B cell (primary cell): ENCODE measurements around the gene CLCN5. TPM values are rescaled to one million over a fixed set of nuclear protein-coding genes. Genes with fewer than 3 reads are reported as not detected.

Experiments
- ATAC-seq: fragments of 200-7000 bp; cut with Tn5 transposase; one replicate; pipeline ENCODE4 v1.10.0; 2021; ENCODE audit warnings: low read depth, mild to moderate bottlenecking, moderate number of reproducible peaks, moderate library complexity
- CTCF ChIA-PET: fragments of 350-600 bp; sonication (Branson Sonifier 250); formaldehyde crosslinking; loops from one replicate; lab custom pipeline; 2021; ENCODE audit warnings: antibody characterized with exemption, inconsistent platforms; lab: Charles Lee
- POLR2A ChIA-PET: fragments of 350-600 bp; sonication (Branson Sonifier 250); formaldehyde crosslinking; loops from one replicate; lab custom pipeline; 2021; ENCODE audit warnings: antibody characterized with exemption; lab: Charles Lee
- DNase-seq: peaks from one replicate; pipeline ENCODE4 v3.0.0; 2013
- H2AFZ ChIP-seq: 2 replicates; pipeline ENCODE4 v1.6.1; 2012; ENCODE audit warnings: mild to moderate bottlenecking, low read depth, low read length; ENCODE audit not compliant: insufficient read depth, poor library complexity, severe bottlenecking
- H3K27ac ChIP-seq, 2 donors: 1 replicate in 1 of 2; 2 replicates in 1 of 2; pipeline ENCODE4 v1.5.1; 2012 to 2013; ENCODE audit warnings: low read length in 2 of 2, mild to moderate bottlenecking in 2 of 2, moderate library complexity in 1 of 2
- H3K27me3 ChIP-seq, 4 experiments: fragments of 200-600 bp in 1 of 4; sonication (generic) in 1 of 4; replicated peaks in 1 of 4; 1 replicate in 2 of 4; 2 replicates in 2 of 4; pipeline versions ENCODE4 v1.6.1 to v1.7.0; 2013 to 2016; ENCODE audit warnings: low read length in 3 of 4, mild to moderate bottlenecking in 2 of 4, mixed read lengths in 1 of 4, moderate library complexity in 1 of 4; ENCODE audit not compliant: insufficient read depth in 4 of 4, control insufficient read depth in 3 of 4; ENCODE audit errors: control extremely low read depth in 1 of 4
- H3K36me3 ChIP-seq, 2 experiments: replicated peaks in 1 of 2; 1 replicate in 1 of 2; 2 replicates in 1 of 2; pipeline versions ENCODE4 v1.6.1 to v1.7.1; 2013; ENCODE audit warnings: low read length in 1 of 2; ENCODE audit not compliant: insufficient read depth in 2 of 2, control insufficient read depth in 1 of 2; ENCODE audit errors: control extremely low read depth in 1 of 2, extremely low read depth in 1 of 2
- H3K4me1 ChIP-seq, 2 donors: fragments of 200-600 bp in 1 of 2; sonication (generic) in 1 of 2; 1 replicate in 1 of 2; 2 replicates in 1 of 2; pipeline versions ENCODE4 v1.5.1 to v1.6.1; 2013 to 2017; ENCODE audit warnings: low read length in 2 of 2; ENCODE audit not compliant: control insufficient read depth in 2 of 2, insufficient read depth in 2 of 2
- H3K4me2 ChIP-seq: replicated peaks from 2 replicates; pipeline ENCODE3; 2012; ENCODE audit warnings: mild to moderate bottlenecking, low read depth, low read length; ENCODE audit not compliant: poor library complexity, severe bottlenecking
- H3K4me3 ChIP-seq, 5 experiments: fragments of 200-600 bp in 1 of 5; sonication (generic) in 1 of 5; 1 replicate in 3 of 5; 2 replicates in 2 of 5; pipeline versions ENCODE4 v1.5.1 to v1.7.0; 2011 to 2016; ENCODE audit warnings: low read length in 4 of 5, mild to moderate bottlenecking in 4 of 5, low read depth in 2 of 5, control low read depth in 1 of 5, moderate library complexity in 1 of 5; ENCODE audit not compliant: insufficient read depth in 1 of 5; ENCODE audit errors: control extremely low read depth in 1 of 5, extremely low read depth in 1 of 5
- H3K79me2 ChIP-seq: fragments of 200-600 bp; sonication (generic); one replicate; pipeline ENCODE4 v1.6.0; 2016; ENCODE audit warnings: low read length; ENCODE audit not compliant: control insufficient read depth, insufficient read depth
- H3K9ac ChIP-seq: fragments of 200-600 bp; sonication (generic); 2 replicates; pipeline ENCODE4 v1.6.1; 2017; ENCODE audit warnings: mild to moderate bottlenecking, low read length, moderate library complexity
- H3K9me3 ChIP-seq, 3 donors: one replicate each; pipeline versions ENCODE4 v1.6.1 to v1.7.1; 2013; ENCODE audit warnings: low read length in 2 of 3; ENCODE audit not compliant: control insufficient read depth in 2 of 3, insufficient read depth in 1 of 3; ENCODE audit errors: control extremely low read depth in 1 of 3
- H4K20me1 ChIP-seq: 2 replicates; pipeline ENCODE4 v1.6.0; 2012; ENCODE audit warnings: mild to moderate bottlenecking, low read length; ENCODE audit not compliant: insufficient read depth, control insufficient read depth, poor library complexity, severe bottlenecking
- H3K27ac Mint-ChIP-seq: one replicate; pipeline ENCODE4 v1.8.0; 2021; ENCODE audit warnings: mixed read lengths
- H3K27me3 Mint-ChIP-seq: one replicate; pipeline ENCODE4 v1.8.0; 2021; ENCODE audit warnings: mixed read lengths
- H3K4me1 Mint-ChIP-seq: one replicate; pipeline ENCODE4 v1.8.0; 2021; ENCODE audit warnings: mixed read lengths
- H3K4me3 Mint-ChIP-seq: one replicate; pipeline ENCODE4 v1.8.0; 2021; ENCODE audit warnings: mixed read lengths
- H3K9me3 Mint-ChIP-seq: one replicate; pipeline ENCODE4 v1.8.0; 2022; ENCODE audit warnings: mixed read lengths; ENCODE audit not compliant: insufficient read depth
- CTCF ChIP-seq: fragments of 200-600 bp; IDR thresholded peaks from one replicate; pipeline ENCODE4 v1.8.0; 2022; ENCODE audit warnings: antibody characterized with exemption, mild to moderate bottlenecking
- EZH2 ChIP-seq: IDR thresholded peaks from 2 replicates; pipeline ENCODE4 v1.6.1; 2012; ENCODE audit warnings: borderline replicate concordance, low read depth, mild to moderate bottlenecking, moderate library complexity, low read length; ENCODE audit not compliant: insufficient read depth, poor library complexity, severe bottlenecking
- WGBS: methylation state at CpG from one replicate; pipeline ENCODE4 v1.1.5; 2013; ENCODE audit warnings: missing lambda C conversion rate; ENCODE audit not compliant: insufficient coverage; 5-methylcytosine and 5-hydroxymethylcytosine counted together
- intact Hi-C: fragments of 100-400 bp; cut with micrococcal nuclease; formaldehyde crosslinking; loops from one replicate; pipeline ENCODE4 v1.10.0; 2022
- polyA plus RNA-seq: library from polyadenylated mRNA; depleted of rRNA; stranded (reverse); fragments of >200 nt; gene quantifications from 2 replicates; pipeline ENCODE4 v1.2.3, GENCODE V29; 2012
- total RNA-seq, 2 donors: library from RNA; stranded (reverse); fragments of 120-200 nt in 1 of 2; gene quantifications; 1 replicate in 1 of 2; 2 replicates in 1 of 2; pipeline versions ENCODE4 v1.2.3 to v1.2.4, GENCODE V29; 2013 to 2022

The CLCN5 gene
- total and polyA plus RNA-seq, 2 donors (not counting 1 experiment from before 2014, with no cell fraction given) = 0.55 to 3.6 TPM

GRCh38 chrX:49993661-49994060 lies 71.3 kb downstream of the CLCN5 start:
- Histone ChIP-seq H3K9me3 (no peaks in the 10 kb centered on the region), H3K36me3 (no peaks in the 10 kb centered on the region), H3K4me3 (no peak overlapping the region), H3K4me2 (no peak overlapping the region), H3K27me3 (no peaks in the 10 kb centered on the region), H3K9ac (no peak overlapping the region), H4K20me1 (no peaks in the 10 kb centered on the region), H3K4me1 (no peaks in the 10 kb centered on the region), H2AFZ (no peak overlapping the region), H3K27ac (no peak overlapping the region), H3K79me2 (no peaks in the 10 kb centered on the region)
- TF ChIP-seq CTCF (no peak), EZH2 (no peak)
- no peaks in the 10 kb centered on the region for H3K4me1 Mint-ChIP-seq
- WGBS = no CpG with 5 or more reads among the region's 1 CpG
- no peaks in the 10 kb centered on the region for H3K27me3 Mint-ChIP-seq
- DNase-seq (no peak), ATAC-seq (no peak)
- no peak overlapping the region for H3K4me3 Mint-ChIP-seq
- intact Hi-C loops = no loop called here
- CTCF ChIA-PET = no interaction called here
- no peaks in the 10 kb centered on the region for H3K9me3 Mint-ChIP-seq
- H3K27ac Mint-ChIP-seq = no peak overlapping the region
- POLR2A ChIA-PET = no interaction called here

DNA sequence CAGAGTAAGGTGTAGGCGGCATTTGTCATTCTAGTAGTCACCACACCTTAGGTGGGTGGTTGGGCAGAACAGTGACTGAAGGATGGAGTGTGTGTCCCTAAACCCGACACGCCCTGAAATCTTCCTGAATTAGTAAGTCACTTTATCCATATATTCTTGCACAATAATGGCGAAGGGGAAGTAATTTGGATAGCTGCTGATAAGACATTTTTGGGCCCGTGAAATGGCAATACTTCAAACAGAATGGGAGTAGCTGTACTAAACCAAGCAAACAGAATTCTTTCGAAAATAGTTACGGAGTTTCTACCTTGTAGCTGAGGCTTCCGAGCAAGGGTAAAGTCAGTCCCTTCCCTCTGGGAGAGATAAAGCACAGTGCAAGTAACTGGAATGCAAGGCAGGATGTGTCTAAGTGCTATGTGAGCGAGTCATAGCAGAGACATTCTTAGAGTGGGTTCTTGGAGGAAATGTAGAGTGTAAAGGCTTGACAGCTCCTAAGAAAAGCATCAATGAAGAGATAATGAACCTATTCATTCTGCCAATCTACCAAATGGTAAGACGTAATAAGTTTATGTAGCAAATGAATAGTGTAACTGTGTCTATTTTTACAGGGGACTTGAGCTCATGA lies 72.8 kb downstream of the CLCN5 start:
- no peaks in the 10 kb centered on the region for H3K4me1 ChIP-seq
- H3K4me3 ChIP-seq = no peak overlapping the region
- no peaks in the 10 kb centered on the region for H3K9me3 Mint-ChIP-seq
- DNase-seq (no peak), ATAC-seq (no peak)
- H3K27ac Mint-ChIP-seq = no peak overlapping the region
- no peak overlapping the region for H3K4me2 ChIP-seq
- intact Hi-C loops = no loop called here
- no peak overlapping the region for H3K4me3 Mint-ChIP-seq
- H3K9me3 ChIP-seq = no peaks in the 10 kb centered on the region
- no peaks in the 10 kb centered on the region for H4K20me1 ChIP-seq
- 100% methylated on average over 3 of the region's 10 CpGs for WGBS
- no peaks in the 10 kb centered on the region for H3K27me3 ChIP-seq
- CTCF ChIA-PET = no interaction called here
- H3K79me2 ChIP-seq = no peaks in the 10 kb centered on the region
- no peaks in the 10 kb centered on the region for H3K4me1 Mint-ChIP-seq
- H3K27me3 Mint-ChIP-seq = no peaks in the 10 kb centered on the region
- H2AFZ ChIP-seq = no peak overlapping the region
- no peak overlapping the region for H3K27ac ChIP-seq
- TF ChIP-seq CTCF = no peak
- TF ChIP-seq EZH2 = no peak
- H3K36me3 ChIP-seq = no peaks in the 10 kb centered on the region
- POLR2A ChIA-PET = no interaction called here
- H3K9ac ChIP-seq = no peak overlapping the region
